Activated CD4-positive, alpha-beta T cell treated with anti-CD3 and anti-CD28 coated beads, Interleukin-2, amount 50 U/mL, for 1 hour (primary cell): ENCODE data around the gene LRP1.

Experiments
- DNase-seq: peaks from one replicate; pipeline ENCODE4 v3.0.0-alpha.2; 2020

LRP1 gene

GRCh38 chr12:57127726-57128518, at the start of gene LRP1:
Gene LRP1, plus strand, starts transcription at chr12:57128483. Its CDS starts 482 bp downstream, at chr12:57128965.
- DNase-seq, result peak; percentile 75

DNA sequence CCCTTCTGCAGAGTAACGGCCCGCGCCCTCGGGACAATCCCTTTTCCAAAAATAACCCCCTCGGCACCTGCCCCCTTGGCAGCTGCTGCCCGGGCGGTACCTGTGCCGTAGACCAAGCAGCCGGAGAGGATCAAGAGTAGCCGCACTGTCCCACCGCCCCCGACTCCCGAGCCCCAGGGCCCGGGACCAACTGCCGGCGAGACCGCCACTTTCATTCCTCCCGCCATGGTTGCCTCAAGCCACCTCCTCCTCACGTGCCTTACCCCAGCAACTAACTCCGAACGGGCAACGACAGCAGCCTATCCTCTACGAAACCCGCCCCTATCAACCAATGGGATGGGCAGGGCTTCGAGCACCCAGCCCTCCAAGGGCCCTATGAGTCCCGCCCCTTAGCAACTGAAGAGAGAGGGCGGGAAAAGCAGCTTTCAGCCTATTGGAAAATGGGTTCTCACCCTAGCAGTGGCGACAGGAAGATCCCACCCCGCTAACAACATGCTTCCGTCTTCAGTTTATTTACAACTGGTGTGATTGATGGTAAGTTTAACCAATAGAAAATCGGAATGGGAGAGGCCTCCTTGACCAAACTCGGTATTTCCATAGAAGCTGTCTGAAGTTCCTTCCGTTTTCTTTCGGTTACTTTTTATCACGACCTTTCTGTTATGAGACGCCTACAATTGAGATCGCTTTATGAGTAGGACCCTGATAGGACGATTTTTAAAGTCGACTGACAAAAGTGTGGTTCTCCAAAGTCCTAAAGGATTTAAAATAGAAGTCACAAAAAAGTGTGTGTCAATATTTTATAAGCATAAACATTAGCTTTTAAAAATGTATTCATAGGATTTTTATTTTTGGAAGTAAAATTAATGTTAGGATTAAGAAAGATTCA, 49.5 kb upstream of the LRP1 start, which contains the start of gene NEMP1:
NEMP1 (minus strand) TSS at position 273 of the 886 bp plus-strand sequence; CDS start at position 227, 46 bp downstream.
- peak; percentile 87 for DNase-seq

DNA sequence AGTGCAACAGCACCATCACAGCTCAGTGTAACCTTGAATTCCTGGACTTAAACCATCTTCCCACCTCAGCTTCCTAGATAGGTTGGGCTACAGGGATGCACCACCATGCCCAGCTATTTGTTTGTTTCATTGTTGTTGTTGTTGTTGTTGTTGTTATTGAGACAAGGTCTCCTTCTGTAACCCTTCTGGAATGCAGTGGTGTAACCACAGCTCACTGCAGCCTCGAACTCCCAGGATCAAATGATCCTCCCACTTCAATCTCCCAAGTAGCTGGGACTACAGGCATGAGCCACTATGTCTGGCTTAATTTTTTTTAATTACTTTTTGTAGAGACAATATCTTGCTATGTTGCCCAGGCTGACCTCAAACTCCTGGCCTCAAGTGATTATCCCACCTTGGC, 48.5 kb upstream of the LRP1 start:
- DNase-seq, result no peak

- no peak for DNase-seq
Observed at GRCh38 chr12:57080855-57081254, 47.4 kb upstream of the LRP1 start.

DNA sequence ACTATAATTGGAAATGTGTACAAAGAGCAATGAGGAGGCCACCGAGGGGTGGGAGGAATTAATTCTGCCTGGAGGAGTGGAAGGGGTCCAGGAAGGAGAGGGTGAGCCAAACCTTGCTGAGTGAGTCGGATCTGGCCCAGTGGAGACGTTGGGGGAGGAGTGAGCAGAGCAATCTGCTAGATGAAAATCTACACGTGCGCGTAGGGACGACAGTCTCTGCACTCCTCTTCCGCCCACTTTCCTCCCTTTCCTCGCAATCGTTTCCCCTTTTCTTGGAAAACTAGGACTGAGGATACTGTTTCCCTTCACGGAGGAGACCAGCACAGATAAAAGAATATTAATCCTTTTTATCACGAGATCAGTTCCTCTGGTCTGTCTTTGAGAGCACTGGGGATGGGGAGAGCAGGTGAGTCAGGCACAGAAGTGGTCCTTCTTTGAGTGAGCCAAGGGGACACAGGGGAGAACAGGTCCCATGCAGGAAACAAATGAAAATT, 42.2 kb upstream of the LRP1 start:
- no peak for DNase-seq

DNA sequence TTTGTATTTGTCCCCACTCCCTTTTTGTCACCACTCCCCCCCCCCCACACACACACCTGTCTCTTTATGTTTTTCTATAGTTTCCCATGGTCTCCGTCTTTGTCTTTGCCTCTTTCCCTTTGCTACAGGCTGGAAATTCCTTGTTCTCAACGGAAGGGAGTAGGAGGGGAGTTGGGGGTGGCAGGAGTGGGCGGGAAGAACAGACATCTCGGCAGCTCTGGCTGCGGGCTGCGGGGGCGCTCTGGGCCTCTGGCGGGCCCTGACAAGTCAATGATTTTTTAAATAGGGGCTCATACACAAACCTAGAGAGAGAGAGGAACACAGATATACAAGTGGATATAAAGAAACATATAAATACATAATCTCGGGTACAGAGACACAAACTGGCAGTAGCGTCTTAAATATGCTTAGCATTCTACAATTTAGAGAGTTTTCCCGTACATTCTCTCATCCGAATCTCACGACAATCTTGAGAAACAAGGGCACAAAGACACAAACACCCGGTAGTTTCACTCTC, 41.7 kb upstream of the LRP1 start:
- DNase-seq, result peak; percentile 45

DNA sequence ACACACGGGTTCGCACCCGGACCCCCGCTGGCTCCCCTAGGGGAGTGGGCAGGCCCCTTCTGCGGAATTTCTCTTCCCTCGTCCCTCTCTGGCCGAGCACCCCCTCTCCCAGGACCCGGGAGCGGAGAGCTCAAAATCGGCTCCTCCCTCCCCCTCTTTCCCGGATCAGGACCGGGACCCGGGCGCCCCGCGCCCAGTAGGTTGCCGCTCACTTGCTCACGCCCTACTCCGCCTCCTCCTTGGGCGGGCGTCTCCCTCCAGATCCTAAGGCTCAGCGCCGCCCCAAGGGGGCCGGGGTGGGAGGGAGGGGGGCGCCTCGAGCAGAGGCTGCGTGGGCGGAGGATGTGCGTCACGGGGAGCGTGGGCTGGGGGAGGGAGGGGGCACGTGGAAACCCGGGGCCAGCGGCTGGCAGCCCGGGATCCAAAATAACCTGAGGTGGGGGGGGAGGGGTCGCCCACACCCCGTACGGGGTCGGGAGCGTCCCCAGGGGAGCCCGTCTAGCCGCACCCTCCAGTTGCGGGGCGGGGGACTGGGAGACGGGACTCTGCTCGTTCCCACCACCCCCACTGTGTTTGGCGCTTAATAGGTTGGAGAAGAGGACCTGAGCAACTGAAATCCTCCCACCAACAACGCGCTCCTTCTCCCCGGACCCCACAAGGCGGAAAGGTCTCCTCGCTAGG, 41.1 kb upstream of the LRP1 start:
- peak; percentile 94 for DNase-seq

DNA sequence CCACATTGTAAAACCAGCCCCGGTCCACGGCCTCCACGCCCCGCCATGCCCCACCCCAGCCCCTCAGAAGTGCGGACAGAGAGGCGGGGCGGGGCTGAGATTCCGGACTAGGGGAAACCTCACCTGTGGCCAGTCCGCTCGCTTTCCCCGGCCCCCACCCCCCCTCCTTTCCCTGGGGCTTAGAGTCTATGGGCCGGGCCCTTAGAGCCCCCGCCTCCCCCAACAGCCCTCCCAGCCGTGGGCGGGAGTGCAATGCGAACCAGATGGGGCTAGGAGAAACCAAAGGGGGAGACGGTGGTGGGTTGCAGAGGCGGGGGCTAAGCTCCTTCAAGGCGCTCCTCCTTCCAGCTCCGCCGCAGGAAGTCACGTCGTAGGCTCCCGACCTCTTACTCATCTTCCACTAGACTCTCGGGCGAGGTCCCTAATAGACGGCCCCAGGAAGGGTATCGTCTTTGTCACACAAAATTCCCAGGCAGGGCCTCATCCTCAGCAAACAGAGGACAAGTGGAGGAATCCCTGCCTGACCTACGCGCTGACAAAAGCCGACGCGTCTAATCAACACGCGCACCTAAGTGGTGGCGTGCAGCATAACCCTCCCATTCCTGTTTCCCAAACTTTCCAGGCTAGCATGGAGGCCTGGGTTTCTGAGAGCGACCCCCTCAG, 40.5 kb upstream of the LRP1 start:
- DNase-seq, result peak; percentile 66

DNA sequence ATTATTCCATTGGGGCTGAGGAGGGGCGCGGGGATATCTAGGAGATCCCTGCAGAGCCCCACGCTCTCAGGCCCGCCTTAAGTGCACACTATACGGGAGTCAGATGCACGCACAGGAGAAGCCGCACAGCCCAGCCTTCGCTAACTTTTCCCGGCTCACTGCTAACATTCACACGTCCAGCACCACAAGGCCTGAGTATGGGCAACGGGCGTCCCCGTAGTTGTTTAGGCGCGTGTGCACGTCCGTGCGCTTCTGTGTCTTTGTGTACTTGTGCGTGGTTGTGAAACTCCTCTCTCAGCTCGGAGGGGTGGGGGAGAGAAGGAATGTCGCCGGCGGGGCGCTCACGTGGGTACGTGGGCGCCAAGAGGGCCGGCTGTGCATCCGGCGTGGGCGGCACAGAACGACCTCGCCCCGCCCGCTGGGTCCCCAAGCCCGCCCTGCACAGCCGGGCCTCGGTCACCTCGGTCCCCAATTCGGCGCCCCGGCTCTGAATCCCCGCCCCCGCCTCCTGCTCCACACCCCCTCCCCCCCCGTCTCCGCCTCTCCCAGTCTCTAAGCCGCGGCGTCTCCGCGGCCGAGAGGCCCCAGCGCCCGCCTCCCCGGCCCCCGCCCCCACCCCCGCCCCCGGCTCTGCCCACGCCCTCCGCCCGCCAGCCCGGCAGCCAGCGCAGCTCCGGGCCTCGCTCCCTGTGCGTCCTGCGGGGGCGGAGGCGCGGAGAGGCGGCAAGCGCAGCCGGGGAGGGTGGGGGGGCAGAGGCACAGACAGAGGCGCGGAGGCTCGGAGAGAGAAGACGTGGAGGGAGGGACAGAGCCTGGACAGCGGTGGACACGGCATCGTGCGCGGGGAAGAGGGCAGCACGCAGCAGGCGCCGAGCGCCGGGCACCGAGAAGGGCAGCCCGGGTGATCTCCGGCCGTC, 39.7 kb upstream of the LRP1 start, which contains the start of gene NAB2:
NAB2 (plus strand) TSS at position 761 of the 917 bp plus-strand sequence. CDS start 158 bp downstream, outside the sequence.
- peak; percentile 94 for DNase-seq

DNA sequence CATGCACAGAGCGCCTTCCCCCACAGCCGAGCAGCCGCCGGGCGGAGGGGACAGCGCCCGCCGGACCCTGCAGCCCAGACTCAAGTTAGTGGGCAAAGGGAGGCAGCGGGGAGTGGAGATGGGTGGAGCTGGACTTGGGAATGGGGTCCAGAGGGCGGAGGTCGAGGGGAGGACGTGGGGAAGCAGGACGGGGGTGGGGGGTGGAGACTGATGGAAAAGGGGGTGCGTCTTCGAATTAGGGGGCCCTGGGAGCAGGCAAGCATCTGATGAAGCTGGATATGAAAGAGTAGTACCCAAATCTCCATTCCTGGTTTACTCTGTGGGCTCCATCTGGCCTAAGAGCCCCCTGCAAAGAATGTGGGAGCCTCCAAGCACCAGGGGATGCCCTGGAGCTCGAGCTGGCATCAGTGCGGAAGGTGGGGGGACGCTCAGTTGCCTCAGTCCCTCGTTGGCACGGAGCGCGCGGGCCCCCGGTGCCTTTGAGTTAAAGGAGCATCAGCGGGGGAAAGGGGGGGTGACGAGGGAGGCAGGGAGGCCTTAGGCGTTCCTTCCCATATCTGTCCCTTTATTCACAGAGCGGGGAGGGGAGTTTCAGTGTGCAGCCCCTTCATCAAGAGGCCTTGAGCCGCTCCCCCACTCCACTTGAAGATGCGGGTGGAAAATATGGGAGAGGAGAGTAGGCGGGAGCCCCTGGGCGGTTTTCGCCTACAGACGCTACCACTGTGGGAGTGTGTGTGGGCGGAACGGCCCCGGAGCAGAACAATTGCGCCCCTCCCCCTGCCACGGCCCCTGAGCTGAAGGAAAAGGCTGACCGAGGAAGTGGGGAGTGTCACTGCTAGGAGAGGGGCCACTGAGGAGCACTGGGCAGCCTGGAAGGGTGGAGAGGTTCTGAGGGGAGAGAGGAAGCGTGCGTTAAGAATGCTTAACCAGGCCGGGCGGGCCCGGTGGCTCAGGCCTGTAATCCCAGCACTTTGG, 38.7 kb upstream of the LRP1 start:
- DNase-seq, result peak; percentile 40

GRCh38 chr12:57090490-57090889, 37.8 kb upstream of the LRP1 start:
- no peak for DNase-seq

DNA sequence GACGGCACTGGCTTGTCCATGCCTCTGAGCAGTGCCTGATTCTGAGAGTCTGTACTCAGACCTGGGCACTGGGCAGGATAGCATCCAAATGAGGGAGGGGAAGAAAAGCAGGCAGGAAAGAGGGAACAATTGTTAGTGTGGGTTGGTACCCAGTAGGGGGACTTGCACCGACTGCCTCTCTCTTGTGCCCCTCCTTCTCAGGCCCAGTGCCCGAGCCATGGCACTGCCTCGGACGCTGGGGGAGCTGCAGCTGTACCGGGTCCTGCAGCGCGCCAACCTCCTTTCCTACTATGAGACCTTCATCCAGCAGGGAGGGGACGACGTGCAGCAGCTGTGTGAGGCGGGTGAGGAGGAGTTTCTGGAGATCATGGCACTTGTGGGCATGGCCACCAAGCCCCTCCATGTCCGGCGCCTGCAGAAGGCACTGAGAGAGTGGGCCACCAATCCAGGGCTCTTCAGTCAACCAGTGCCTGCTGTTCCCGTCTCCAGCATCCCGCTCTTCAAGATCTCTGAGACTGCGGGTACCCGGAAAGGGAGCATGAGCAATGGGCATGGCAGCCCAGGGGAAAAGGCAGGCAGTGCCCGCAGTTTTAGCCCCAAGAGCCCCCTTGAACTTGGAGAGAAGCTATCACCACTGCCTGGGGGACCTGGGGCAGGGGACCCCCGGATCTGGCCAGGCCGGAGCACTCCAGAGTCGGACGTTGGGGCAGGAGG, 37.2 kb upstream of the LRP1 start:
- no peak for DNase-seq

- no peak for DNase-seq
Observed at GRCh38 chr12:57091638-57092528, 36.4 kb upstream of the LRP1 start.

- DNase-seq, result no peak
Observed at GRCh38 chr12:57092529-57092862, 35.8 kb upstream of the LRP1 start.

- no peak for DNase-seq
Observed at GRCh38 chr12:57092876-57093414, 35.3 kb upstream of the LRP1 start.

DNA sequence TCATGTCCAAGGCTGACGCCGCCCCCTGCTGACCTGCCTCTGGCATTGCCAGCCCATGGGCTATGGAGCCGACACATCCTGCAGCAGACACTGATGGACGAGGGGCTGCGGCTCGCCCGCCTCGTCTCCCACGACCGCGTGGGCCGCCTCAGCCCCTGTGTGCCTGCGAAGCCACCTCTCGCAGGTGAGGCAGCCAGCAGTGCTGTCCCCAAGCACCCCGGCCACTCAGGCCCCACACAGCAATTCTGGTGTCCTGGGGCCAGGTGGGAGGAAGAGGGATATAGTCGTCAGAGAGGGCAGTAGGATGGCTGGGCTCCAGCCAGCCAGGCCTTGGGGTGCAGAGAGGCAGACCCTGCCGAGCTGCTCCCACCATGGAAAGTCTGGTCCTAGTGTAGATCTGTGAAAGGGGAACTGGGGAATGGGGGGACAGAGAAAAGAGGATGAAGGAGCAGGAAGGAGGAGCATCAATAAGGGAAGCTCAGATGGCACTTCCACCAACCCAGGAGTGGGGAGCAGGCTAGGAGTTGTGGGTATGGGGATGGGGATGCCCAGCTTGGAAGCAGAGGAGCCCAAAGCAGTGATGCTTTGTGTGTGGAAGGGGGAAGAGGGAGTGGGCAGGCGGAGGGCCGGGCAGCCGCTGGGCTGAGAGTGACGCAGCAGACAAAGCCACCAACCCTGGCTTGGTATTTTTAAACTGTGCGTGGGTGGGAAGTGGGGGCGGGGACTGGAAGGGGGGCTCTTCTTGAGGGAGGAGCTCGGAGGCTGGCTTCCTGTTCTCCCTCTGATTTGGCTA, 34.7 kb upstream of the LRP1 start:
- peak; percentile 56 for DNase-seq
